Tibial nerve (tissue), 4 donors: ENCODE data around the gene NOL12. TPM values are rescaled to one million over a fixed set of nuclear protein-coding genes. Genes with fewer than 3 reads are reported as not detected.
"Not testable (repeated sequence)": the region's sequence is repeated elsewhere in the genome, so short reads cannot be mapped to it uniquely, and the experiment has no call there.

Experiments used
- DNase-seq, 2 donors: peaks; one replicate each; pipeline ENCODE4 v3.0.0-alpha.2; 2019; ENCODE audit warnings: low spot score in 2 of 2
- H3K27ac ChIP-seq, 4 donors: fragments of 200-600 bp; sonication (generic) in 3 of 4; one replicate each; pipeline ENCODE4 v1.5.1; 2017 to 2019; ENCODE audit warnings: mild to moderate bottlenecking in 1 of 4
- H3K27me3 ChIP-seq, 2 donors: fragments of 200-600 bp; sonication (generic) in 1 of 2; one replicate each; pipeline versions ENCODE4 v1.5.1 to v1.6.0; 2017 to 2019
- H3K36me3 ChIP-seq, 3 donors: fragments of 200-600 bp; sonication (generic); one replicate each; pipeline ENCODE4 v1.5.1; 2018 to 2019
- H3K4me1 ChIP-seq, 4 donors: fragments of 200-600 bp; sonication (generic) in 3 of 4; one replicate each; pipeline ENCODE4 v1.5.1; 2017 to 2019
- H3K4me3 ChIP-seq, 4 donors: fragments of 200-600 bp; sonication (generic) in 3 of 4; one replicate each; pipeline ENCODE4 v1.5.1; 2017 to 2019; ENCODE audit warnings: mild to moderate bottlenecking in 1 of 4, moderate library complexity in 1 of 4
- H3K9me3 ChIP-seq, 4 donors: fragments of 200-600 bp; sonication (generic) in 3 of 4; one replicate each; pipeline ENCODE4 v1.5.1; 2017 to 2019
- EP300 ChIP-seq, 2 donors: sonication (generic); formaldehyde crosslinking; IDR thresholded peaks; one replicate each; pipeline ENCODE4 v1.6.1; 2017; ENCODE audit warnings: antibody characterized with exemption in 2 of 2, mild to moderate bottlenecking in 1 of 2
- POLR2A ChIP-seq, 2 donors: fragments of 450-650 bp; IDR thresholded peaks; one replicate each; pipeline ENCODE4 v1.6.1; 2017; ENCODE audit warnings: antibody characterized with exemption in 2 of 2, mild to moderate bottlenecking in 2 of 2, moderate library complexity in 2 of 2
- WGBS, 2 donors: methylation state at CpG; one replicate each; pipeline ENCODE4 v1.1.5; 2018; 5-methylcytosine and 5-hydroxymethylcytosine counted together
- total RNA-seq, 4 donors: library from RNA; depleted of rRNA; stranded (reverse); fragments of >200 nt; gene quantifications; one replicate each; pipeline ENCODE4 v1.1.0, GENCODE V29; 2016
- TF ChIP-seq, protein P1 (sequence below), 5 experiments: fragments of 200-600 bp in 3 of 5; fragments of 450-650 bp in 2 of 5; sonication (generic) in 3 of 5; IDR thresholded peaks; one replicate each; pipeline ENCODE4 v1.5.1; 2016 to 2019; ENCODE audit warnings: antibody characterized with exemption in 5 of 5, mild to moderate bottlenecking in 3 of 5, moderate library complexity in 2 of 5

The NOL12 gene
- total RNA-seq, 4 donors from 2014 or later: 24.1 to 39.5 (median 31.2) TPM

- 91 to 93% methylated on average over 7 of the region's 7 CpGs for WGBS, 2 donors
- Histone ChIP-seq H3K36me3 (peaks cover 0 to 22% (median 0%) of the 10 kb centered on the region in 3 donors), H3K4me3 (no peak overlapping the region), H3K4me1 (no peaks in the 10 kb centered on the region), H3K27me3 (no peaks in the 10 kb centered on the region), H3K27ac (no peak overlapping the region), H3K9me3 (no peaks in the 10 kb centered on the region)
- DNase-seq: no peak
- no peak for TF ChIP-seq POLR2A (IDR thresholded peaks at IDR 0.05)
- TF ChIP-seq EP300 (IDR thresholded peaks at IDR 0.05): no peak
These were observed 29.6 kb downstream of the NOL12 start for GRCh38 chr22:37715760-37716159.

DNA sequence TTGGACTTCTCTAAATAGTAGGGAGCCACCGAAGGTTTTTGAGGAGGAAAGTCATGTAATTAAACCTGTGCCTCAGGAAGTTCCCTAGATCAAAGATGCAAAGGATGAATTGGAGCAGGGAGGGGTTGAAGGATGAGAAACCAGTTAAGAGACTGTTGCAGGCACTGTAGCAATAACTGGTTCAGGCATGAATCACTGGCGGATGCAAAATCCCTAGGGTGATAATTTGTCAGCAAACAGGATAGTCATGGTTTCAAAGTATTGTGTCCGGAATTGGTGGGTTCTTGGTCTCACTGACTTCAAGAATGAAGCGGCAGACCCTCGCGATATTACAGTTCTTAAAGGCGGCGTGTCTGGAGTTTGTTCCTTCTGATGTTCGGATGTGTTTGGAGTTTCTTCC, 30.6 kb downstream of the NOL12 start:
- 93 to 96% methylated on average over 9 of the region's 9 CpGs for WGBS, 2 donors
- TF ChIP-seq, protein P1, sequence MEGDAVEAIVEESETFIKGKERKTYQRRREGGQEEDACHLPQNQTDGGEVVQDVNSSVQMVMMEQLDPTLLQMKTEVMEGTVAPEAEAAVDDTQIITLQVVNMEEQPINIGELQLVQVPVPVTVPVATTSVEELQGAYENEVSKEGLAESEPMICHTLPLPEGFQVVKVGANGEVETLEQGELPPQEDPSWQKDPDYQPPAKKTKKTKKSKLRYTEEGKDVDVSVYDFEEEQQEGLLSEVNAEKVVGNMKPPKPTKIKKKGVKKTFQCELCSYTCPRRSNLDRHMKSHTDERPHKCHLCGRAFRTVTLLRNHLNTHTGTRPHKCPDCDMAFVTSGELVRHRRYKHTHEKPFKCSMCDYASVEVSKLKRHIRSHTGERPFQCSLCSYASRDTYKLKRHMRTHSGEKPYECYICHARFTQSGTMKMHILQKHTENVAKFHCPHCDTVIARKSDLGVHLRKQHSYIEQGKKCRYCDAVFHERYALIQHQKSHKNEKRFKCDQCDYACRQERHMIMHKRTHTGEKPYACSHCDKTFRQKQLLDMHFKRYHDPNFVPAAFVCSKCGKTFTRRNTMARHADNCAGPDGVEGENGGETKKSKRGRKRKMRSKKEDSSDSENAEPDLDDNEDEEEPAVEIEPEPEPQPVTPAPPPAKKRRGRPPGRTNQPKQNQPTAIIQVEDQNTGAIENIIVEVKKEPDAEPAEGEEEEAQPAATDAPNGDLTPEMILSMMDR (IDR thresholded peaks at IDR 0.05): no peak
- no peak for TF ChIP-seq POLR2A (IDR thresholded peaks at IDR 0.05)
- Histone ChIP-seq H3K27ac (no peak overlapping the region), H3K27me3 (no peaks in the 10 kb centered on the region), H3K9me3 (no peaks in the 10 kb centered on the region), H3K4me1 (no peaks in the 10 kb centered on the region), H3K36me3 (peaks cover 0 to 22% (median 0%) of the 10 kb centered on the region in 3 donors), H3K4me3 (no peak overlapping the region)
- no peak for DNase-seq

- 80 to 89% methylated on average over 7 of the region's 7 CpGs for WGBS, 2 donors
- H3K4me3 ChIP-seq, H3K27me3 ChIP-seq, H3K4me1 ChIP-seq, DNase-seq, H3K9me3 ChIP-seq, H3K27ac ChIP-seq: not testable (repeated sequence)
- peaks cover 0 to 22% (median 0%) of the 10 kb centered on the region in 3 donors for H3K36me3 ChIP-seq
These were observed 31.1 kb downstream of the NOL12 start for GRCh38 chr22:37717235-37717634.

GRCh38 chr22:37717746-37718305, 31.7 kb downstream of the NOL12 start:
- not testable (repeated sequence) for DNase-seq, H3K4me1 ChIP-seq, H3K4me3 ChIP-seq, H3K9me3 ChIP-seq, H3K27me3 ChIP-seq, H3K27ac ChIP-seq
- WGBS, 2 donors: 97 to 99% methylated on average over 15 to 32 of the region's 38 CpGs
- peaks cover 0 to 23% (median 0%) of the 10 kb centered on the region in 3 donors for H3K36me3 ChIP-seq

- Histone ChIP-seq H3K27me3 (no peaks in the 10 kb centered on the region), H3K9me3 (no peaks in the 10 kb centered on the region), H3K4me3 (no peak overlapping the region), H3K27ac (no peak overlapping the region), H3K36me3 (peaks cover 0 to 8% (median 0%) of the 10 kb centered on the region in 3 donors), H3K4me1 (peaks cover 0 to 15% (median 3%) of the 10 kb centered on the region in 4 donors)
- WGBS, 2 donors: 91 to 92% methylated on average over 25 of the region's 25 CpGs
- no peak for DNase-seq
- TF ChIP-seq EP300 (IDR thresholded peaks at IDR 0.05) (no peak), POLR2A (IDR thresholded peaks at IDR 0.05) (no peak)
- TF ChIP-seq, protein P1 (IDR thresholded peaks at IDR 0.05): no peak
These were observed 39.6 kb downstream of the NOL12 start for GRCh38 chr22:37725551-37726240.

GRCh38 chr22:37726241-37726887, 40.2 kb downstream of the NOL12 start:
- TF ChIP-seq EP300 (IDR thresholded peaks at IDR 0.05): no peak
- TF ChIP-seq, protein P1 (IDR thresholded peaks at IDR 0.05): peak in 1 of 5 experiments; percentile 13
- WGBS, 2 donors: 85 to 89% methylated on average over 14 to 19 of the region's 20 CpGs
- no peak overlapping the region for H3K4me3 ChIP-seq
- H3K27ac ChIP-seq: no peak overlapping the region
- H3K36me3 ChIP-seq: peaks cover 0 to 8% (median 0%) of the 10 kb centered on the region in 3 donors
- peaks cover 0 to 19% (median 3%) of the 10 kb centered on the region in 4 donors for H3K4me1 ChIP-seq
- no peaks in the 10 kb centered on the region for H3K9me3 ChIP-seq
- no peaks in the 10 kb centered on the region for H3K27me3 ChIP-seq
- DNase-seq: no peak
